HFF-Myc (cell line): ENCODE data around the gene COQ2.
"Not testable (repeated sequence)": the region's sequence is repeated elsewhere in the genome, so short reads cannot be mapped to it uniquely, and the experiment has no call there.

ENCODE experiments used
- DNase-seq: peaks from one replicate; pipeline ENCODE4 v3.0.0-alpha.2; 2011; ENCODE audit warnings: low read depth; ENCODE audit errors: extremely low read depth
- H3K4me3 ChIP-seq: replicated peaks from 2 replicates; pipeline ENCODE4 v1.5.1; 2011; ENCODE audit warnings: low read depth, mild to moderate bottlenecking, control low read depth, low read length
- CTCF ChIP-seq: IDR thresholded peaks from 2 replicates; pipeline ENCODE4 v1.5.1; 2012; ENCODE audit warnings: mild to moderate bottlenecking, low read depth, low read length, control low read depth; ENCODE audit errors: missing control alignments

The COQ2 gene, protein sequence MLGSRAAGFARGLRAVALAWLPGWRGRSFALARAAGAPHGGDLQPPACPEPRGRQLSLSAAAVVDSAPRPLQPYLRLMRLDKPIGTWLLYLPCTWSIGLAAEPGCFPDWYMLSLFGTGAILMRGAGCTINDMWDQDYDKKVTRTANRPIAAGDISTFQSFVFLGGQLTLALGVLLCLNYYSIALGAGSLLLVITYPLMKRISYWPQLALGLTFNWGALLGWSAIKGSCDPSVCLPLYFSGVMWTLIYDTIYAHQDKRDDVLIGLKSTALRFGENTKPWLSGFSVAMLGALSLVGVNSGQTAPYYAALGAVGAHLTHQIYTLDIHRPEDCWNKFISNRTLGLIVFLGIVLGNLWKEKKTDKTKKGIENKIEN

DNA sequence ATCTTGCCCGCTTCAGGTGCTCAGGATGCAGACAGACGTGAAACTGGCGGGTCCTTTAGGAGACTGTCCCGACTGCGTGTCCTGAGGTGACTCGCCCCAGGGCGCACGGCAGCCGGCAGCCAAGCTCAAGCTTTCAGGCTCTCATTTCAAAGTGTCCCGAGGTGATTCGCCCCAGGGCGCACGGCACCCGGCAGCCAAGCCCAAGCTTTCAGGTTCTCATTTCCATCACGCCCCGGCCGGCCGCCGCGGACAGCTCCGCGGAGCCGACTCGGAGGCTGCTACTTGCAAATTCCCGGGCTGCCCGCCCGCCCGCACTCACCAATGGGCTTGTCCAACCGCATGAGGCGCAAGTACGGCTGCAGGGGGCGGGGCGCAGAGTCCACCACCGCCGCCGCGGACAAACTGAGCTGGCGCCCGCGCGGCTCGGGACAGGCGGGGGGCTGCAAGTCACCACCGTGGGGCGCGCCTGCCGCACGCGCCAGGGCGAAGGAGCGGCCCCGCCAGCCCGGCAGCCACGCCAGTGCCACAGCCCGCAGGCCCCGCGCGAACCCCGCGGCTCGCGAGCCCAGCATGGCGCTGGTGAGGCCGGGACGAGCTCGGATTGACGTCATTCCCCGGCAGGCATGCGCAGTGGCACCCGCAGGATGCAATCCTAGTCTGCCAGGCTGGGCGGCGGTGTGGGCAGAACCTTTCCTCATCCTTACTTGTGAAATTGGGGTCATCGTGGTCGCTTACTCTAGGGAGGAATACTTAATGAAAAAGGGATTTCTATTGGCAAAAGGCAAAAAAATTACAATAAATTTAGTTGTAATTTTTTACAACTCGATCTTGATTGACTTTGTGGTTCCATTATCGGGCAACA lies at the start of gene COQ2:
TSS of gene COQ2 (minus strand) at position 606 of the 862 bp plus-strand sequence. CDS start at position 572, 34 bp downstream.
- no peak for TF ChIP-seq CTCF
- H3K4me3 ChIP-seq, result peak within 1 kb of the TSS; percentile 72
- DNase-seq, result peak; percentile 76

DNA sequence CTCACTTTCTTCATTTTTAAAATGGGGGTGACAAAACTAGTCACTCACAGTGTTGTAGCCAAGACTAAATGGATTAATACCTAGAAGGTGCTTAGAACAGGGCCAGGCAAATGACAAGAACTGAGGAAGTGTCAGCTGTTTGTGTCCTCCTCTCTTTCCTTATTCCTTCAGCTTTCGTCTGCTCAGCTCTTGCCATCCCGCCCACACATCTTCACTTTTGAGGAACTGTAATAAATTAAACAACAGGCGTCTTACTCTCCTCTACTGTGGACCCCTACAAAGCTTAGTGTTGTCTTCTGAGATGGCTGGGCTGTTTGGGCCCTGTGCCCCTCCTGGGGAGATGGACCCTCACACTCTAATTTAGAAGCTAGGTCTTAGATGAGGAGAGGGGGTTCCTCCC lies 47.4 kb upstream of the COQ2 start:
- no peak overlapping the region for H3K4me3 ChIP-seq
- TF ChIP-seq CTCF, result no peak
- no peak for DNase-seq

DNA sequence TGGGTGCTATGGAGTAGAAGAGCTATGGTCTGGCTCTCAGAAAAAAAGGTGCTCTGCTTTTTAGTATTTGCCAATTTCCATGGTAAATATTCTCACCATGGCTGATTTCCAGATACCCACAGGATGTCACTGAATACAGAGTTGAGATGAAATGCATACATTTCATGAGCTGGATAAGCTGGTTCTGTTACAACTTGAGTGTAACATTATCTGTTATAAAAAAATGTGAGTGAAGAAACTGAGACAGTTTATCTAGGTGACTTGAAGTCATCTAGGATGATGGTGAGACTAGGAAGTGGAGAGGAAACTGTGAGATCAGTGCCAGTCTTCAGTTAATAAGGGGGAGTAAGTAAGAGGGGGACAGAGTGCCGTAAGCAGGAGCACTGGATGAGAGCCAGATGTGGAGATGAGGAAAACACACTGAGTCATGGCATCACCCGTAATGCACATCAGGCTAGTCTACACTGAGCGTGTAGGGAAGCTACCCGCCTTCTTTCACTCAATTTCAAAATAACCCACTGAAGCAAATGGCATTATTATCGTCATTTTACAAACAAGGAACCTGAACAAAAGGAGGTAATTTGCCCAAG lies 45.0 kb upstream of the COQ2 start:
- no peak for DNase-seq
- no peak for TF ChIP-seq CTCF

DNA sequence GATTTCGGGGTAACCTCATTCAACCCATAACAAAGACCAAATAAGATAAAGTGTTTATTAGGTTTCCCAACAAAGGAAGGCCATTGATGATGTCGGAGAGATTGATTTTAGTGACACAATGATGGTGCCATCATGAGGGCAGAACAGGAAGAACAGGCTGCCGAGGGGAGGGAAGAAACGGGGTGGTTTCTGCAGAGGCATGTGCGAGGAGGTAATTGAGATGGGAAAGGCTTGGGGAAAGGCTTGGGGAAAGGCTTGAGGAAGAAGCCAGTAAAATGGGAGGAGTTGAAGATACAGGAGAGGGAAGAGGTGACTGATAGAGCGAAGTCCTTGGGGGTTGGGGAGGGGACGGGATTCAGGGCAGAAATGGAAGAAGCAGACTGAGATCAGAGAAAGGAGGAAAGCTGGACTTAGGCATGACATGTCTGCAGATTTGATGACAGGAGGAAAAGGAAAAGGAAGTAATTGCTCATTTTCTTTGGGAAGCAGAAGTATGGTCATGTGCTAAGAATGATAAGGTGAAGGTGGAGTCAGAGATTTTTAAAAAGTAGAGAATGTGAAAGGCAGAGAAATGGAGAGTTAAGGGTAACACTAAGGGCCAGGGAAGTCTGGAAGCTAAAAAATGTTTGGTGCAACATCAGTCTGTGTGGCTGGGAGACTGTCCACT lies 44.1 kb upstream of the COQ2 start:
- H3K4me3 ChIP-seq, result no peak overlapping the region
- DNase-seq, result no peak
- peak; percentile 26 for TF ChIP-seq CTCF

More for the DNA sequence above, 45.0 kb upstream of the COQ2 start:
- H3K4me3 ChIP-seq, result no peak overlapping the region

DNA sequence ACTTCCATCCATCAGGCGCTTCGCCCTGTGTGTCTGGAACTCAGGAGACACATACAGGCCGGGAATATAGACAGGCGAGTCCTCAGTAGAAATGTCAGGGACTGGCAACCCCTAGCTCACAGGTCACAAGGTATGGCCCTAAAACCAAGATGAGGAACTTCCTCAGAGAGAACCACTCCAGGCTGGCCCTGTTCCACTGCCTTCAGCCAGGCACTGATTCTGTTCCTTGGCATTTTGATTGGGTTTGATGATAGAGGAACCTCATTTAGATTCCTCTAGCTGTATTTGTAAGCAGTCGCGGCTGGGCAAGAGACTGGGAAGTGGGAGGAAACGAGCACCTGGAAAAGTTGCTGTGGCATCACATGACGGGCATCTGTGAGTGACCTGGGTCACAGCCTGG lies 41.9 kb upstream of the COQ2 start:
- no peak for TF ChIP-seq CTCF
- no peak overlapping the region for H3K4me3 ChIP-seq
- no peak for DNase-seq

DNA sequence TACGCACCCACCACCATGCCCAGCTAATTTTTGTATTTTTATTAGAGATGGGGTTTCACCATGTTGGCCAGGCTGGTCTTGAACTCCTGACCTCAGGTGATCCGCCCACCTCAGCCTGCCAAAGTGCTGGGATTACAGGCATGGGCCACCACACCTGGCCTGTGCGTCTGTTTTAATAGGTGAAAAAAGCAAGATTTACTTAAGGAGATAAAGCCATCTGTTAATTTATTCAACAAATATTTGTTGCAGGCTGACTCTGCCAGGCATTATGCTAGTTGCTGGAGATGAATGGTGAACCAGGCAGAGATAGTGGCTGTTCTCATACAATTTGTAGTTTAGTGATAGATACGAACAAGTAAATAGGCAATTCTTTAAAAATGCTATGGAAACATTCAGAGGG lies 40.7 kb upstream of the COQ2 start:
- not testable (repeated sequence) for H3K4me3 ChIP-seq, DNase-seq

- TF ChIP-seq CTCF, result no peak
- DNase-seq, result no peak
- H3K4me3 ChIP-seq, result no peak overlapping the region
These were observed 38.5 kb upstream of the COQ2 start for GRCh38 chr4:83323136-83323535.
